Prostate gland (tissue), 2 donors: ENCODE results near the gene KIAA1671.

Experiments
- POLR2AphosphoS5 ChIP-seq: sonication (generic); formaldehyde crosslinking; IDR thresholded peaks from one replicate; pipeline ENCODE4 v1.6.1; 2017; ENCODE audit warnings: antibody characterized with exemption
- TF ChIP-seq, protein P1 (sequence below), 4 experiments: fragments of 200-600 bp in 2 of 4; fragments of 450-650 bp in 2 of 4; sonication (generic) in 2 of 4; IDR thresholded peaks; 1 replicate in 3 of 4; 2 replicates in 1 of 4; pipeline ENCODE4 v1.5.1; 2016 to 2019; ENCODE audit warnings: antibody characterized with exemption in 4 of 4, mild to moderate bottlenecking in 2 of 4, moderate library complexity in 2 of 4

DNA sequence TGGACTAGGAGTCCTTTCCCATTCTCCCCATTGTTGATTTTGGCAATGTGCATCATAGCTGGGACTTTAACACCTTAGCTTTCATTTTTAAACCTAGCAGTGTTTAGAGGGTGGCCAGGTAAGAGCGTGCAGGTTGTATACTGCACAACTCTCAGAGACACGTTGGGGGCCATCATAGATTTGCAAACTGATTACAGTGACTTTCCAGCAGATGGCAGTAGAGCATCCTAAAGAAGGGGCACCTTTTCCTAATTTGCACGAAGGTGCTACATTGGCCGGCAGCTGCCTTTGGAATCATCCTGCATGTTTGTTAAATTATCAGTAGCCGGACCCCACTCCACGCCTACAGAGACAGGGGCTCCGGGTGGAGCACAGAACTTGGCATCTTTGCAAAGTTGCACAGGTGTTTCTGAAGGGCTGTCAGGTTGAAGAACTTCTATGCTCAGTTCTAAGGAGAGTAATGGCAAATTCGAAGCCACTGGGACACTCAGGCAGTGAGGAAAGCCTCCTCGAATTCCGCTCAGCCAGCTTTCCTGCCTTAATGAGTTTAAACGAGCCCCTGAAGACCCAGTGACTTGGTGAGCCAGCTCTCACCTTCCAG, 13.7 kb upstream of the KIAA1671 start:
- TF ChIP-seq POLR2AphosphoS5: no peak
- TF ChIP-seq, protein P1, sequence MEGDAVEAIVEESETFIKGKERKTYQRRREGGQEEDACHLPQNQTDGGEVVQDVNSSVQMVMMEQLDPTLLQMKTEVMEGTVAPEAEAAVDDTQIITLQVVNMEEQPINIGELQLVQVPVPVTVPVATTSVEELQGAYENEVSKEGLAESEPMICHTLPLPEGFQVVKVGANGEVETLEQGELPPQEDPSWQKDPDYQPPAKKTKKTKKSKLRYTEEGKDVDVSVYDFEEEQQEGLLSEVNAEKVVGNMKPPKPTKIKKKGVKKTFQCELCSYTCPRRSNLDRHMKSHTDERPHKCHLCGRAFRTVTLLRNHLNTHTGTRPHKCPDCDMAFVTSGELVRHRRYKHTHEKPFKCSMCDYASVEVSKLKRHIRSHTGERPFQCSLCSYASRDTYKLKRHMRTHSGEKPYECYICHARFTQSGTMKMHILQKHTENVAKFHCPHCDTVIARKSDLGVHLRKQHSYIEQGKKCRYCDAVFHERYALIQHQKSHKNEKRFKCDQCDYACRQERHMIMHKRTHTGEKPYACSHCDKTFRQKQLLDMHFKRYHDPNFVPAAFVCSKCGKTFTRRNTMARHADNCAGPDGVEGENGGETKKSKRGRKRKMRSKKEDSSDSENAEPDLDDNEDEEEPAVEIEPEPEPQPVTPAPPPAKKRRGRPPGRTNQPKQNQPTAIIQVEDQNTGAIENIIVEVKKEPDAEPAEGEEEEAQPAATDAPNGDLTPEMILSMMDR (IDR thresholded peaks at IDR 0.05): peak in 3 of 4 experiments; percentile 56 to 77 (median 71)
